ENCODE results near the gene TRIM17.

DNA sequence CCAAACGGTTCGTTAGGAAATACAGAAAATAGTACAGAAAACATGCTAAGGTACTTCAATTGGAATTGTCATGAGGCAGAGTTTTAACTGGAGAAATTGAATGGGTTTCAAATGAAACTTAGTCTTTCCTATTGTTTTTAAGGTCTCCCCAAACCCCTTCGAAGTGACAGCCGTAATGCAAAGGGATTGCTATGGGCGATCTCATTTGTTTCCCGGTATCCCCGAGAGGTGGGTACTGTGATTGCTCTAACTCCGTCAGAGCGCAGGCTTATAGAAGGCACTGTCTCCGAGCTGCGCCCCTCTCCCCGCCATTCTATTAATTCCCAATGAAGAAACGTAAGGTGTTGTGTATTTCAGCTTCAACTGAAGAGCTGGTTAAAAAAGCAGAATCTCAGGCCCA, 48.5 kb upstream of the TRIM17 start:
- TF ChIP-seq, protein P1, sequence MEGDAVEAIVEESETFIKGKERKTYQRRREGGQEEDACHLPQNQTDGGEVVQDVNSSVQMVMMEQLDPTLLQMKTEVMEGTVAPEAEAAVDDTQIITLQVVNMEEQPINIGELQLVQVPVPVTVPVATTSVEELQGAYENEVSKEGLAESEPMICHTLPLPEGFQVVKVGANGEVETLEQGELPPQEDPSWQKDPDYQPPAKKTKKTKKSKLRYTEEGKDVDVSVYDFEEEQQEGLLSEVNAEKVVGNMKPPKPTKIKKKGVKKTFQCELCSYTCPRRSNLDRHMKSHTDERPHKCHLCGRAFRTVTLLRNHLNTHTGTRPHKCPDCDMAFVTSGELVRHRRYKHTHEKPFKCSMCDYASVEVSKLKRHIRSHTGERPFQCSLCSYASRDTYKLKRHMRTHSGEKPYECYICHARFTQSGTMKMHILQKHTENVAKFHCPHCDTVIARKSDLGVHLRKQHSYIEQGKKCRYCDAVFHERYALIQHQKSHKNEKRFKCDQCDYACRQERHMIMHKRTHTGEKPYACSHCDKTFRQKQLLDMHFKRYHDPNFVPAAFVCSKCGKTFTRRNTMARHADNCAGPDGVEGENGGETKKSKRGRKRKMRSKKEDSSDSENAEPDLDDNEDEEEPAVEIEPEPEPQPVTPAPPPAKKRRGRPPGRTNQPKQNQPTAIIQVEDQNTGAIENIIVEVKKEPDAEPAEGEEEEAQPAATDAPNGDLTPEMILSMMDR (conservative IDR thresholded peaks at IDR 0.05; ENCODE audit: low read length), result no peak
- TF ChIP-seq EZH2phosphoT487 (IDR thresholded peaks at IDR 0.05; ENCODE audit: borderline replicate concordance), result no peak

Measured in Loucy (cell line).